ENCODE measurements around the gene SPPL2B.

- TF ChIP-seq GABPA (IDR thresholded peaks at IDR 0.05 in 1 of 2, conservative IDR thresholded peaks at IDR 0.05 in 1 of 2) (no peak), CTCF (IDR thresholded peaks at IDR 0.05; ENCODE audit: low read depth, low read length, missing input control) (no peak), REST (IDR thresholded peaks at IDR 0.05) (no peak)
These were observed 33.7 kb upstream of the SPPL2B start for GRCh38 chr19:2294687-2295335.

All from liver (tissue), 3 donors.